Measurements from ENCODE around the gene HSBP1L1. TPM values are rescaled to one million over a fixed set of nuclear protein-coding genes. Genes with fewer than 3 reads are reported as not detected.

The HSBP1L1 gene
- total RNA-seq, 1 experiment from 2014 or later = 25.7 TPM

DNA sequence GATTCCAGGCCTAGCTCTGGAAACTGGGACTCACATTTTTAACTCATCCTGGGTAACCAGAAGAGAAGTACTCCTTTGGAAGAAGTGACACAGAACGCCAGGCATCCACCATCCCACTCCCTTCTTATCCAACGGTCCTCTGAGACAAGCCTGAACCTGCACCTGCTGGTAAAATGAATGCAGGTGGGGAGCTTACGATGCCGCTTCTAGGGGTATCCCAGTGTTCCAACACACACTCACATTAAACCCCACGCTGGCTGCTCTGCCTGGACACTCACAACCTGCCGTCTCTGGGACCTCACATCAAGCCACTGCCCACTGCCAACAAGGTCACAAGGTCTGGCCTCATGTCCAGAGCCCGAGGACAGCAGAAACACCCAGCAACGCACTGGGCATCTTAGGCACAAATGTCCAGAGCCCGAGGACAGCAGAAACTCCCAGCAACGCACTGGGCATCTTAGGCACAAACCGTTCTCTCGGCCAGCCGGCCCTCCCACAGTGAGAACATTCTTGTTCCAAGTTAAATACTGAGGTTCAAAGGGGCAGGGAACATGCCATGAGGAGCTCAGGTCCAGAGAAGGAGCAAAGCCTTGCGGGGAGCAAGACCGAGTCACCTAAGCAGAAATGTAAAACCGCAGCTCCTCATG, 22.8 kb upstream of the HSBP1L1 start:
- Mint-ChIP-seq H3K9me3 (ENCODE audit: unreplicated experiment) (no peaks in the 10 kb centered on the region), H3K27me3 (ENCODE audit: insufficient read depth, unreplicated experiment) (no peaks in the 10 kb centered on the region), H3K36me3 (ENCODE audit: insufficient read depth, unreplicated experiment) (peaks cover 5% of the 10 kb centered on the region), H3K4me1 (ENCODE audit: low read depth, unreplicated experiment) (no peaks in the 10 kb centered on the region), H3K27ac (ENCODE audit: unreplicated experiment) (no peak overlapping the region), H3K4me3 (ENCODE audit: unreplicated experiment) (no peak overlapping the region)
- intact Hi-C loops (cut with micrococcal nuclease; ENCODE audit: unreplicated experiment) = no loop called here
- no peaks in the 10 kb centered on the region for H3K9me3 ChIP-seq
- H3K36me3 ChIP-seq (ENCODE audit: control insufficient read depth, insufficient read depth, low read length) = no peaks in the 10 kb centered on the region
- DNase-seq = no peak
- no peak overlapping the region for H3K4me3 ChIP-seq (ENCODE audit: low read depth, low read length)
- ChIA-PET POLR2A (no interaction called here), CTCF (no interaction called here)
- TF ChIP-seq, protein P1, sequence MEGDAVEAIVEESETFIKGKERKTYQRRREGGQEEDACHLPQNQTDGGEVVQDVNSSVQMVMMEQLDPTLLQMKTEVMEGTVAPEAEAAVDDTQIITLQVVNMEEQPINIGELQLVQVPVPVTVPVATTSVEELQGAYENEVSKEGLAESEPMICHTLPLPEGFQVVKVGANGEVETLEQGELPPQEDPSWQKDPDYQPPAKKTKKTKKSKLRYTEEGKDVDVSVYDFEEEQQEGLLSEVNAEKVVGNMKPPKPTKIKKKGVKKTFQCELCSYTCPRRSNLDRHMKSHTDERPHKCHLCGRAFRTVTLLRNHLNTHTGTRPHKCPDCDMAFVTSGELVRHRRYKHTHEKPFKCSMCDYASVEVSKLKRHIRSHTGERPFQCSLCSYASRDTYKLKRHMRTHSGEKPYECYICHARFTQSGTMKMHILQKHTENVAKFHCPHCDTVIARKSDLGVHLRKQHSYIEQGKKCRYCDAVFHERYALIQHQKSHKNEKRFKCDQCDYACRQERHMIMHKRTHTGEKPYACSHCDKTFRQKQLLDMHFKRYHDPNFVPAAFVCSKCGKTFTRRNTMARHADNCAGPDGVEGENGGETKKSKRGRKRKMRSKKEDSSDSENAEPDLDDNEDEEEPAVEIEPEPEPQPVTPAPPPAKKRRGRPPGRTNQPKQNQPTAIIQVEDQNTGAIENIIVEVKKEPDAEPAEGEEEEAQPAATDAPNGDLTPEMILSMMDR (IDR thresholded peaks at IDR 0.05; ENCODE audit: insufficient read depth in 1 of 2, low read depth in 1 of 2, low read length in 1 of 2, severe bottlenecking in 1 of 2, unreplicated experiment in 1 of 2) = no peak
- H3K4me1 ChIP-seq = peaks cover 5% of the 10 kb centered on the region; the same call in 1 of the 2 replicates
- H3K27me3 ChIP-seq (replicated peaks; ENCODE audit: control insufficient read depth, insufficient read depth, low read length) = no peaks in the 10 kb centered on the region
- no TSS peak for BruUV-seq (replicated peaks)

DNA sequence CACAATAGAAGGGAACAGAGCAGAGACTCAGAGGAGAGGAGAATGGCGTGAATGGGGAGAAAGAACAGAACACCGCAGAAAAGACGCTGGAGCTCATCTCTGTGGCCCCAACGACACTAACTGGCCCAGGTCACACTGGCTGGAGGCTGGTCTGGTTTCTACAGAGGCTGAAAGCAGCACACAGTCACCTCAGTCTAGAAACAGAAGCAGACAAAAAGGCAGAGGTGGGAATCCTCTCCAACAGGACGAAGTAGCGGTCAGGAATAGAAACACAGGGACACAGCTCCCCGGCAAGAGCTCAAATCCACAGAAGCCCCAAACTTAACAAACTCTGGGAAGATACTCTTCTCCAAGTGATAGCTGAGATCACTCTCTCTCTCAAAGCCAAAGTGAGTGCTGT, 22.2 kb upstream of the HSBP1L1 start:
- H3K27me3 ChIP-seq (replicated peaks; ENCODE audit: control insufficient read depth, insufficient read depth, low read length) = no peaks in the 10 kb centered on the region
- no peaks in the 10 kb centered on the region for H3K4me1 Mint-ChIP-seq (ENCODE audit: low read depth, unreplicated experiment)
- no peaks in the 10 kb centered on the region for H3K36me3 ChIP-seq (ENCODE audit: control insufficient read depth, insufficient read depth, low read length)
- peaks cover 5% of the 10 kb centered on the region for H3K36me3 Mint-ChIP-seq (ENCODE audit: insufficient read depth, unreplicated experiment)
- H3K27ac Mint-ChIP-seq (ENCODE audit: unreplicated experiment) = no peak overlapping the region
- DNase-seq = no peak
- H3K4me3 Mint-ChIP-seq (ENCODE audit: unreplicated experiment) = no peak overlapping the region
- no TSS peak for BruUV-seq (replicated peaks)
- H3K4me3 ChIP-seq (ENCODE audit: low read depth, low read length) = no peak overlapping the region
- intact Hi-C loops (cut with micrococcal nuclease; ENCODE audit: unreplicated experiment) = no loop called here
- CTCF ChIA-PET = no interaction called here
- peaks cover 5% of the 10 kb centered on the region; the same call in 1 of the 2 replicates for H3K4me1 ChIP-seq
- H3K9me3 ChIP-seq = no peaks in the 10 kb centered on the region
- no peaks in the 10 kb centered on the region for H3K27me3 Mint-ChIP-seq (ENCODE audit: insufficient read depth, unreplicated experiment)
- TF ChIP-seq, protein P1 (IDR thresholded peaks at IDR 0.05; ENCODE audit: insufficient read depth in 1 of 2, low read depth in 1 of 2, low read length in 1 of 2, severe bottlenecking in 1 of 2, unreplicated experiment in 1 of 2) = no peak
- no peaks in the 10 kb centered on the region for H3K9me3 Mint-ChIP-seq (ENCODE audit: unreplicated experiment)
- POLR2A ChIA-PET = no interaction called here

DNA sequence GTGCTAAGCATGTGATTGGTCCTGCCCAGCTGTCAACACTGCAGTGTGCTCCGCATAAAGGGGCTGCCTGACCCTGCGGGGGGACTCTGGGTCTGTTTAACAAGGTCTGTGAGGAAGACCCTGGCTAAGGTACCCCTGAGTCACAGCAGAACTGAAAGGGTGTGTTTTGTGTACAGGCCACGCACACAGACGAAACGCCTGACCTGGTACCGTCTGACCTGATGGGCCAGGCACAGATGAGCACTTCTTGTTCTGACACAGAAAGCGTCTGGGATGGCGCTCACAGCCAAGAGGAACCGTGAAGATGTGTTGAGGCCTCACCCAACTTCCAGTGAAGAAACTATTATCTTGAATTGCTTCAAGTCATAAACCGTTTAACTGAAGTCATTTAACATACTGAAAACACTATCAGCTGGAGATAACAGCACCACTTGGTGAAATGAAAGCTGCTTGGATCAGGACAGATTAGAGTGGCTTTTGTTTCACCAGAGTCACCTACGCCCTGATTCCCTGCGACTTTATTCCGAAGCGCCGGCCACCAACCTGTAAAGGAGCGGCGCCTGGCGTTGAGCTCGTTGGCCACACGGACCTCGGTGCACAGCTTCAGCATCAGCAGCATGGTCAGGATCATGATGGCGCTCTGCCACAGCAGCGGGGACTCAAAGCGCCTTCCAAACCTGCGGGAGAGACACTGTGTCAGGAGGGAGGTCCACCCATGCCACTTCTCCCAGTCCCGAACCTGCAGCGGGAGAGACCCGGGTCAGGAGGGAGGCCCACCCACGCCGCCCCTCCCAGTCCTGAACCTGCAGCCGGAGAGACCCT, 21.4 kb upstream of the HSBP1L1 start:
- intact Hi-C loops (cut with micrococcal nuclease; ENCODE audit: unreplicated experiment) = no loop called here
- no peak overlapping the region for H3K27ac Mint-ChIP-seq (ENCODE audit: unreplicated experiment)
- no TSS peak for BruUV-seq (replicated peaks)
- no peaks in the 10 kb centered on the region for H3K4me1 Mint-ChIP-seq (ENCODE audit: low read depth, unreplicated experiment)
- peaks cover 5% of the 10 kb centered on the region for H3K36me3 Mint-ChIP-seq (ENCODE audit: insufficient read depth, unreplicated experiment)
- no peaks in the 10 kb centered on the region for H3K27me3 Mint-ChIP-seq (ENCODE audit: insufficient read depth, unreplicated experiment)
- Histone ChIP-seq H3K4me3 (ENCODE audit: low read depth, low read length) (no peak overlapping the region), H3K9me3 (no peaks in the 10 kb centered on the region), H3K27me3 (replicated peaks; ENCODE audit: control insufficient read depth, insufficient read depth, low read length) (no peaks in the 10 kb centered on the region), H3K36me3 (ENCODE audit: control insufficient read depth, insufficient read depth, low read length) (no peaks in the 10 kb centered on the region), H3K4me1 (peaks cover 5% of the 10 kb centered on the region; the same call in 1 of the 2 replicates)
- no peaks in the 10 kb centered on the region for H3K9me3 Mint-ChIP-seq (ENCODE audit: unreplicated experiment)
- no peak overlapping the region for H3K4me3 Mint-ChIP-seq (ENCODE audit: unreplicated experiment)
- ChIA-PET CTCF (interaction anchor here (0.8 kb wide), 1 partner anchor 9 kb away, joined by 3 read pairs; no protein-coding TSS in a partner anchor), POLR2A (no interaction called here)
- no peak for DNase-seq
- TF ChIP-seq, protein P1 (IDR thresholded peaks at IDR 0.05; ENCODE audit: insufficient read depth in 1 of 2, low read depth in 1 of 2, low read length in 1 of 2, severe bottlenecking in 1 of 2, unreplicated experiment in 1 of 2) = no peak

Measured in Caco-2 (cell line).